Liver (tissue), 9 donors: Measurements from ENCODE around the gene SLC7A10. TPM values are rescaled to one million over a fixed set of nuclear protein-coding genes. Genes with fewer than 3 reads are reported as not detected.
"Not testable (repeated sequence)": the region's sequence is repeated elsewhere in the genome, so short reads cannot be mapped to it uniquely, and the experiment has no call there.

ENCODE experiments used
- DNase-seq: peaks from one replicate; pipeline ENCODE4 v3.0.0-alpha.2; 2017; ENCODE audit warnings: low spot score
- H3K27ac ChIP-seq, 2 donors: one replicate each; pipeline ENCODE4 v1.7.0; 2013; ENCODE audit warnings: inconsistent platforms in 2 of 2, low read length in 2 of 2, control low read depth in 1 of 2, low read depth in 1 of 2, mild to moderate bottlenecking in 1 of 2
- H3K27me3 ChIP-seq, 4 donors: one replicate each; pipeline versions ENCODE4 v1.6.1 to v1.7.0; 2013; ENCODE audit warnings: low read length in 3 of 4, inconsistent platforms in 1 of 4, mild to moderate bottlenecking in 1 of 4, moderate library complexity in 1 of 4; ENCODE audit not compliant: control insufficient read depth in 4 of 4, insufficient read depth in 4 of 4
- H3K36me3 ChIP-seq, 4 donors: one replicate each; pipeline versions ENCODE4 v1.6.1 to v1.7.0; 2013; ENCODE audit warnings: low read length in 3 of 4, mild to moderate bottlenecking in 3 of 4, low read depth in 1 of 4, moderate library complexity in 1 of 4; ENCODE audit not compliant: control insufficient read depth in 4 of 4, insufficient read depth in 3 of 4
- H3K4me1 ChIP-seq, 4 donors: one replicate each; pipeline versions ENCODE4 v1.6.1 to v1.7.0; 2013; ENCODE audit warnings: low read length in 3 of 4, mild to moderate bottlenecking in 3 of 4, moderate library complexity in 1 of 4; ENCODE audit not compliant: control insufficient read depth in 4 of 4, insufficient read depth in 4 of 4
- H3K4me3 ChIP-seq, 3 donors: one replicate each; pipeline versions ENCODE4 v1.6.1 to v1.7.0; 2013; ENCODE audit warnings: low read length in 3 of 3, control low read depth in 1 of 3, low read depth in 1 of 3, mild to moderate bottlenecking in 1 of 3
- H3K9ac ChIP-seq, 2 donors: one replicate each; pipeline ENCODE4 v1.7.0; 2013; ENCODE audit warnings: low read length in 2 of 2, mild to moderate bottlenecking in 2 of 2, moderate library complexity in 2 of 2, control low read depth in 1 of 2, low read depth in 1 of 2
- H3K9me3 ChIP-seq, 4 donors: one replicate each; pipeline versions ENCODE4 v1.6.1 to v1.7.0; 2013; ENCODE audit warnings: low read length in 3 of 4; ENCODE audit not compliant: control insufficient read depth in 4 of 4
- ATF3 ChIP-seq: IDR thresholded peaks from 2 replicates; pipeline ENCODE4 v1.6.1; 2016; ENCODE audit warnings: antibody characterized with exemption
- CTCF ChIP-seq: fragments of 150-350 bp; IDR thresholded peaks from 2 replicates; pipeline ENCODE4 v1.5.1; 2017; ENCODE audit warnings: improper control_type of control experiment, low read depth, low read length; ENCODE audit not compliant: missing input control
- FOXA2 ChIP-seq: IDR thresholded peaks from 2 replicates; pipeline ENCODE4 v1.6.1; 2016; ENCODE audit warnings: antibody characterized with exemption
- HNF4A ChIP-seq, 2 donors: conservative IDR thresholded peaks; 2 replicates each; pipeline ENCODE4 v1.6.1; 2016; ENCODE audit warnings: antibody characterized with exemption in 2 of 2, mild to moderate bottlenecking in 2 of 2
- HNF4G ChIP-seq: IDR thresholded peaks from 2 replicates; pipeline ENCODE4 v1.6.1; 2016; ENCODE audit warnings: antibody characterized with exemption
- RAD21 ChIP-seq, 2 donors: IDR thresholded peaks; 2 replicates each; pipeline ENCODE4 v1.6.1; 2016; ENCODE audit warnings: antibody characterized with exemption in 2 of 2, mild to moderate bottlenecking in 2 of 2
- YY1 ChIP-seq: IDR thresholded peaks from 2 replicates; pipeline ENCODE4 v1.6.1; 2016; ENCODE audit warnings: antibody characterized with exemption, mild to moderate bottlenecking
- WGBS: extraction: QIAGEN DNeasy Blood & Tissue Kit; methylation state at CpG from one replicate; pipeline ENCODE4 v1.1.7; 2013; 5-methylcytosine and 5-hydroxymethylcytosine counted together
- polyA plus RNA-seq, 2 donors: library from polyadenylated mRNA; stranded (reverse) in 1 of 2; unstranded in 1 of 2; fragments of 200-250 nt in 1 of 2; fragments of >200 nt in 1 of 2; fragmentation: Nextera tagmentation in 1 of 2; extraction: Ambion mirVana in 1 of 2; gene quantifications; one replicate each; pipeline versions ENCODE4 v1.2.1 to v1.2.3, GENCODE V29; 2013 to 2015
- total RNA-seq, 2 donors: library from RNA; depleted of rRNA; stranded (reverse); fragments of >200 nt; gene quantifications; one replicate each; pipeline ENCODE4 v1.2.3, GENCODE V29; 2014
- TF ChIP-seq, protein P1 (sequence below): IDR thresholded peaks from 2 replicates; pipeline ENCODE4 v1.6.1; 2016; ENCODE audit warnings: antibody characterized with exemption
- donor health status: healthy.
- donor health status: healthy.
- donor health status: healthy.
- donor health status: healthy.
- donor health status: healthy.

Gene SLC7A10
- total and polyA plus RNA-seq, 4 donors: not detected

DNA sequence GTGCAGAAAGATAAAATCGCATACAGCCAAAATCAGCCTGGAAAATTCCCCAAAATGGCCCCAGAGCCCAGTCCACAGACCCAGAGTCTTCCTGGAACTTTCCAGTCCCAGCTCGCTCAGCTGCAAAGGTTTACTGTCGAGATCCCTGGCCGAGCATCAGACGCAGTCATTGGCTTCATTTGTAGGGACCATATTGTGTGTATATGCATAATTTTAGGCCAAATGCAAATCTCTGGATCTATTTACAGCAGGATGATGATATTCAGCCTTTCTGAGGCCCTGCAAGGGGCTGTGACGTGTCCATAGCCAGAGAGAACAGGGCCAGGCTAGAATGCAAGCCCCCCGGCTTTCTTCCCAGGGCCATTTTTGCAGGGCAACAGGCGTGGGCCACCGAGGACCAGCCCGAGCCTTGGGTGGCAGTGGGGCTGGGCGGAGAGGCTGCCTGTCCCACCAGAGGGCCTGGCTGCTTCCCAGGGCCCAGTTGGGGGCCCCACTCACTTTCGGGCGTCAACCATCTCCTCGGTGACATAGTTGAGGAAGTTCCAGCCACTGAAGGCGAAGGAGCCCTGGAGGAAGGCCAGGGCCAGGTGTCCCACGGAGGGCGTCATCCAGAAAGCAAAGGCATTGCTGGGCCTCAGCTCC, 13.7 kb downstream of the SLC7A10 start:
- Histone ChIP-seq H3K4me3 (no peak overlapping the region), H3K27me3 (no peaks in the 10 kb centered on the region), H3K27ac (no peak overlapping the region), H3K9me3 (no peaks in the 10 kb centered on the region), H3K36me3 (no peaks in the 10 kb centered on the region), H3K4me1 (peaks cover 2 to 39% (median 29%) of the 10 kb centered on the region in 4 donors), H3K9ac (no peak overlapping the region)
- TF ChIP-seq, protein P1, sequence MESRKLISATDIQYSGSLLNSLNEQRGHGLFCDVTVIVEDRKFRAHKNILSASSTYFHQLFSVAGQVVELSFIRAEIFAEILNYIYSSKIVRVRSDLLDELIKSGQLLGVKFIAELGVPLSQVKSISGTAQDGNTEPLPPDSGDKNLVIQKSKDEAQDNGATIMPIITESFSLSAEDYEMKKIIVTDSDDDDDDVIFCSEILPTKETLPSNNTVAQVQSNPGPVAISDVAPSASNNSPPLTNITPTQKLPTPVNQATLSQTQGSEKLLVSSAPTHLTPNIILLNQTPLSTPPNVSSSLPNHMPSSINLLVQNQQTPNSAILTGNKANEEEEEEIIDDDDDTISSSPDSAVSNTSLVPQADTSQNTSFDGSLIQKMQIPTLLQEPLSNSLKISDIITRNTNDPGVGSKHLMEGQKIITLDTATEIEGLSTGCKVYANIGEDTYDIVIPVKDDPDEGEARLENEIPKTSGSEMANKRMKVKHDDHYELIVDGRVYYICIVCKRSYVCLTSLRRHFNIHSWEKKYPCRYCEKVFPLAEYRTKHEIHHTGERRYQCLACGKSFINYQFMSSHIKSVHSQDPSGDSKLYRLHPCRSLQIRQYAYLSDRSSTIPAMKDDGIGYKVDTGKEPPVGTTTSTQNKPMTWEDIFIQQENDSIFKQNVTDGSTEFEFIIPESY: no peak
- no peak for TF ChIP-seq HNF4G
- no peak for DNase-seq
- 89% methylated on average over 17 of the region's 17 CpGs for WGBS

GRCh38 chr19:33210266-33210940, 15.2 kb downstream of the SLC7A10 start:
- DNase-seq: no peak
- 95% methylated on average over 22 of the region's 22 CpGs for WGBS
- TF ChIP-seq ATF3 (no peak), YY1 (no peak), HNF4A (conservative IDR thresholded peaks at IDR 0.05) (no peak)
- no peaks in the 10 kb centered on the region for H3K27me3 ChIP-seq
- no peak overlapping the region for H3K9ac ChIP-seq
- H3K4me3 ChIP-seq: no peak overlapping the region
- H3K27ac ChIP-seq: no peak overlapping the region
- H3K36me3 ChIP-seq: peaks cover 0 to 7% (median under 1%) of the 10 kb centered on the region in 4 donors
- no peaks in the 10 kb centered on the region for H3K9me3 ChIP-seq
- peaks cover 2 to 40% (median 30%) of the 10 kb centered on the region in 4 donors for H3K4me1 ChIP-seq

DNA sequence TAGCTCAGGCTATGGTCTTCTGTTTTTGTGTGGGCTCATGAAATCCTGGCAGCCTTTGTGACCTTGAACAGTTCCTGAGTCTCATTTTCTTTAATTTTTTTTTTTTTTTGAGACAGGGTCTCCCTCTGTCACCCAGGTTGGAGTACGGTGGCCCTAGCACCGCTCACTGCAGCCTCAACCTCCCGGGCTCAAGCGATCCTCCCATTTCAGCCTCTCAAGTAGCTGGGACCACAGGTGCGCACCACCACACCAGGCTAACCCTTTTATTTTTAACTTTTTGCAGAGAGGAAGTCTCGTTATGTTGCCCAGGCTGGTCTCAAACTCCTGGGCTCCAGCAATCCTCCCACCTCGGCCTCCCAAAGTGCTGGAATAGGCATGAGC, 15.8 kb downstream of the SLC7A10 start:
- H3K9ac ChIP-seq: peak overlapping the region in 1 of 2 donors; percentile 37
- peaks cover 0 to 12% (median 6%) of the 10 kb centered on the region in 4 donors for H3K36me3 ChIP-seq

DNA sequence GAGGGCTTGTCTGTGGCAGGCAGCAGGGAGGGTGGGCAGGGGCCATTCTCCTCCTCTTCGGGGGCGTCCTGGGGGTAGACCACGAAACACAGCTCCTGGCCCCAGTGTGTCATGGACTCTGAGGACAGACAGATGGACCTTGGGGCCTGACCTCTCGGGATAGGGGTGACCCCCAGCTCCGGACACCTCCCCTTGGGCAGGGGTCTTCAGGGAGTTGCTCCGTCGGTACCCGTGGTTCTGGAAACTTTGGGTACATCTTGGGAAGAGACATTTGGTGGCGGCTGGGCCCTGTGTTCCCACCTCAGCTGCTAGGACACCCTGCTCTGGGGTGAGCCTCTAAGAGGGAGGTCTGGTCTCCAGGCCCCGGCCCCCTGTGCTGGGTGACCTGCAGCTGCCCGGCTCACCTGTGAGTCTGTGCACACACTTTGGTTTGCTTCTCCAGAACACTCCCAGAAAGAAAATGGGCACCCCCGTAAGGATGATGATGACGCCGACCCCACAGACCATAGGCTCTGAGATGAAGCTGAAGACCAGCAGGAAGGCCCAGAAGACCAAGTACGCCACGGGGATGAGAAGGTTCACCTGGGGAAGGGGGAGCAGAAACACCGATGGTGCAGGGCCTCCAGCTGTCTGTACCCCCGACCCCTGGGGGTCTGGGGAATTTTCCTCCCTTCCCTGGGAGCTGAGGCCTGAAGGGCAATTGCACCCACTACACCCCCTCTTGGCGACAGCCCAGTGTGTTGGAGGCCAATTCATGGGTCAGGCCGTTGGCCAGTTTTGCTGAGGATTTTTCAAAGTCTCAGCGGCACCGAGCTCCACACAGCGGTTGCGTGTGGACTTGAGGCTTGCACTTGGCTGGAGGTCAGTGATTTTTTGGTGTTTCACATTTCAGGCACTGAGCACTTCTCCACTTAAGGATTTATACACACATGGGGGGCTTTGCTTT, 16.5 kb downstream of the SLC7A10 start:
- no peak for DNase-seq
- WGBS: 78% methylated on average over 24 of the region's 24 CpGs
- H3K27me3 ChIP-seq: no peaks in the 10 kb centered on the region
- peak overlapping the region in 1 of 2 donors; percentile 37 for H3K9ac ChIP-seq
- peaks cover 2 to 40% (median 30%) of the 10 kb centered on the region in 4 donors for H3K4me1 ChIP-seq
- no peak overlapping the region for H3K27ac ChIP-seq
- no peak overlapping the region for H3K4me3 ChIP-seq
- TF ChIP-seq FOXA2 (no peak), RAD21 (IDR thresholded peaks at IDR 0.05) (peak in 1 of 2 donors; percentile 60), CTCF (peak; percentile 24)
- no peaks in the 10 kb centered on the region for H3K9me3 ChIP-seq
- H3K36me3 ChIP-seq: peaks cover 0 to 18% (median 6%) of the 10 kb centered on the region in 4 donors

More for the DNA sequence above, 15.8 kb downstream of the SLC7A10 start:
- H3K9me3 ChIP-seq, H3K27me3 ChIP-seq, H3K27ac ChIP-seq, H3K4me3 ChIP-seq, DNase-seq: not testable (repeated sequence)
- WGBS: 95% methylated on average over 7 of the region's 7 CpGs
- peaks cover 2 to 40% (median 30%) of the 10 kb centered on the region in 4 donors for H3K4me1 ChIP-seq
